Ishikawa (cell line): ENCODE data around the gene PROZ.

ENCODE experiments used
- EP300 ChIP-seq: IDR thresholded peaks from 2 replicates; pipeline ENCODE4 v1.6.1; 2012; ENCODE audit warnings: borderline replicate concordance
- FOXM1 ChIP-seq: IDR thresholded peaks from 2 replicates; pipeline ENCODE4 v1.6.1; 2012; ENCODE audit warnings: low read depth, borderline replicate concordance
- NFIC ChIP-seq: IDR thresholded peaks from 2 replicates; pipeline ENCODE4 v1.6.1; 2012
- RAD21 ChIP-seq: IDR thresholded peaks from 2 replicates; pipeline ENCODE4 v1.6.1; 2012; ENCODE audit warnings: low read depth
- TAF1 ChIP-seq: IDR thresholded peaks from 2 replicates; pipeline ENCODE4 v1.6.1; 2012; ENCODE audit warnings: low read depth, mild to moderate bottlenecking
- TCF12 ChIP-seq: IDR thresholded peaks from 2 replicates; pipeline ENCODE4 v1.6.1; 2012; ENCODE audit warnings: low read depth
- TEAD4 ChIP-seq: IDR thresholded peaks from 2 replicates; pipeline ENCODE4 v1.6.1; 2012
- YY1 ChIP-seq: IDR thresholded peaks from 2 replicates; pipeline ENCODE4 v1.6.1; 2012; ENCODE audit warnings: low read depth
- TF ChIP-seq, protein P1 (sequence below): IDR thresholded peaks from 2 replicates; pipeline ENCODE4 v1.6.1; 2012
- TF ChIP-seq, protein P2 (sequence below): IDR thresholded peaks from 2 replicates; pipeline ENCODE4 v1.6.1; 2012; ENCODE audit warnings: low read depth, mild to moderate bottlenecking

DNA sequence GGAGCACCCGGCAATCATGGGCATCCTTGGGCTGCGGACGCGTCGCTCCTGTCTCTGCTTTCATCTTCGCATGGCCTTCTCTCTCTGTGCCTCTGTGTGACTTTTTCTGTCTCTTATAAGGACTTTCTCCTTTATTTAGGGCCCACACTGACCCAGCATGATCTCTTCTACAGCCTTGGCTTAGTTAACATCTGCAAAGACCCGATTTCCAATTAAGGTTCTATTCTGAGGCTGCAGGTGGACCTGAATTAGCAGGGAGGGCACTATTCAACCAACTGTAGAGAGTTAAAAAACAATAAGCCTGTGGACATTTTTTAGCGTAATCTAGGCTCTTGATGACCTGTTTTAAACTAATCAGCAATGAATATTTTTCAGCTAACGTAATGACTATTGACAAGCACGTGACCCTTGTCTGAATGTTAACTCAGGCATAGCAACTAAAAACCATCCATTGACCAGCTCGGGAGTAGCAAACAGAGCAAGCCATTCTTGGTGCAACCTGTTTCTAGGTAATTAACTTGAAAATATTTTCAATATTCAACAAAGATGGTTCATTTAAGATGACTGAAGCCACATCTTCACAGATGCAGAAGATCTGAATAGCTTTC, 20.7 kb upstream of the PROZ start:
- TF ChIP-seq TAF1, result no peak
- no peak for TF ChIP-seq NFIC
- no peak for TF ChIP-seq FOXM1
- no peak for TF ChIP-seq TCF12
- no peak for TF ChIP-seq RAD21
- no peak for TF ChIP-seq EP300
- TF ChIP-seq YY1, result no peak
- no peak for TF ChIP-seq TEAD4
- TF ChIP-seq, protein P1, sequence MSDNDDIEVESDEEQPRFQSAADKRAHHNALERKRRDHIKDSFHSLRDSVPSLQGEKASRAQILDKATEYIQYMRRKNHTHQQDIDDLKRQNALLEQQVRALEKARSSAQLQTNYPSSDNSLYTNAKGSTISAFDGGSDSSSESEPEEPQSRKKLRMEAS, result no peak
- TF ChIP-seq, protein P2, sequence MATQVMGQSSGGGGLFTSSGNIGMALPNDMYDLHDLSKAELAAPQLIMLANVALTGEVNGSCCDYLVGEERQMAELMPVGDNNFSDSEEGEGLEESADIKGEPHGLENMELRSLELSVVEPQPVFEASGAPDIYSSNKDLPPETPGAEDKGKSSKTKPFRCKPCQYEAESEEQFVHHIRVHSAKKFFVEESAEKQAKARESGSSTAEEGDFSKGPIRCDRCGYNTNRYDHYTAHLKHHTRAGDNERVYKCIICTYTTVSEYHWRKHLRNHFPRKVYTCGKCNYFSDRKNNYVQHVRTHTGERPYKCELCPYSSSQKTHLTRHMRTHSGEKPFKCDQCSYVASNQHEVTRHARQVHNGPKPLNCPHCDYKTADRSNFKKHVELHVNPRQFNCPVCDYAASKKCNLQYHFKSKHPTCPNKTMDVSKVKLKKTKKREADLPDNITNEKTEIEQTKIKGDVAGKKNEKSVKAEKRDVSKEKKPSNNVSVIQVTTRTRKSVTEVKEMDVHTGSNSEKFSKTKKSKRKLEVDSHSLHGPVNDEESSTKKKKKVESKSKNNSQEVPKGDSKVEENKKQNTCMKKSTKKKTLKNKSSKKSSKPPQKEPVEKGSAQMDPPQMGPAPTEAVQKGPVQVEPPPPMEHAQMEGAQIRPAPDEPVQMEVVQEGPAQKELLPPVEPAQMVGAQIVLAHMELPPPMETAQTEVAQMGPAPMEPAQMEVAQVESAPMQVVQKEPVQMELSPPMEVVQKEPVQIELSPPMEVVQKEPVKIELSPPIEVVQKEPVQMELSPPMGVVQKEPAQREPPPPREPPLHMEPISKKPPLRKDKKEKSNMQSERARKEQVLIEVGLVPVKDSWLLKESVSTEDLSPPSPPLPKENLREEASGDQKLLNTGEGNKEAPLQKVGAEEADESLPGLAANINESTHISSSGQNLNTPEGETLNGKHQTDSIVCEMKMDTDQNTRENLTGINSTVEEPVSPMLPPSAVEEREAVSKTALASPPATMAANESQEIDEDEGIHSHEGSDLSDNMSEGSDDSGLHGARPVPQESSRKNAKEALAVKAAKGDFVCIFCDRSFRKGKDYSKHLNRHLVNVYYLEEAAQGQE, result no peak
